HG02884 (cell line): ENCODE measurements around the gene GALNT6.
"Not testable (repeated sequence)": the region's sequence is repeated elsewhere in the genome, so short reads cannot be mapped to it uniquely, and the experiment has no call there.

ENCODE experiments used
- ATAC-seq: cut with Tn5 transposase; IDR thresholded peaks from one replicate; pipeline ENCODE4 v1.9.1; 2021; ENCODE audit warnings: mild to moderate bottlenecking, moderate library complexity; ENCODE audit not compliant: unreplicated experiment

Gene GALNT6

DNA sequence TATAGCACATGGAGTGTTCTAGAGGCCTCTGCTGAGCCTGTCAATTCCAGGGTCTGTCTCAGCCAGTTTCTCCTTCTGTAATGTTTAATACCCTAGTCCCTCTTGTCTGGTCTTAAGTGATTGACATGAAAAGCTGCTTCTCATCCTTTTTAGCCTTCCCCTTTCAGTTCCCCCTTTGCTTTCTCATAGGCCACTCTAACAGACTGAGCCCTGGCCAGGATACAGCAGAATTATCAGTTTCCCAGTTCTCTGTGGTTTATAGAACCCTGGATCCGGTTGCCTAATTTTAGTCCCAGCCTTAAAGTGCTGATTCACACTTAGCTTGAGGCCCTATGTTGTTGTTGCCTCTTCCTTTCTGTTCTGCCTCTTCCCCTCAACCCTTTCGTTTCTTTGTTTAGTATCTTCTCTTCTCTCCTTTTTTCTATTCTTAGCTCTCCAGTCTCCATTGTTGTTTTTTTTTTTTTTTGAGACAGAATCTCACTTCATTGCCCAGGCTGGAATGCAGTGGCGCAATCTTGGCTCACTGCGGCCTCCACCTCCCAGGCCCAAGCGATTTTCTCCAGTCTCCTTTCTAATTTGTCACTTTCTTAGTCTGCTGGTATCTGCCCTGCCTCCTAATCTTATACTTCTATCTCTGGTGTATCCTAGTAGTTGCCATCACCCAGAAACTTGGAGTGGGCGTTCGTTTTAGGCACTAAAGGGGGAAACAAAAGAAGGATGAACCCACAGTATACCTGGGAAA is 64.3 kb downstream of the GALNT6 start:
- ATAC-seq: no peak

DNA sequence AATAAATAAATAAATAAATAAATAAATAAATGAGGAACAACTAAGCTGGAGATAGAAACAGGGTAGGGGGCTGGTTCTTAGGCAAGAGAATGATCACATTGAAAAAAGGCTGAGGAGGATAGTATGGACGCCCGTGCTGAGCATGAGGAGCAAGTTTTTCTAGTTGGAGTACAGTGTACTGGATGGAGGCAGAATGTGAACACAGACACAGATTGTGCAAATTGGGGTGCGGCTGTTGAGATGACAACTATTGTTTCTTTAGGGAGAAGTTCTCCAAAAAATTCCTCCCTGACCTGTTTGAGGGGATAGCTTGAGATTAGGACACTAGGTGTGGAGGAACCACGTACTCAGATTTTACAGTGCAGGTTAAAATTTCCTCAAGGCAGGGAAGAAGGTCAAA is 66.3 kb downstream of the GALNT6 start:
- ATAC-seq: no peak

DNA sequence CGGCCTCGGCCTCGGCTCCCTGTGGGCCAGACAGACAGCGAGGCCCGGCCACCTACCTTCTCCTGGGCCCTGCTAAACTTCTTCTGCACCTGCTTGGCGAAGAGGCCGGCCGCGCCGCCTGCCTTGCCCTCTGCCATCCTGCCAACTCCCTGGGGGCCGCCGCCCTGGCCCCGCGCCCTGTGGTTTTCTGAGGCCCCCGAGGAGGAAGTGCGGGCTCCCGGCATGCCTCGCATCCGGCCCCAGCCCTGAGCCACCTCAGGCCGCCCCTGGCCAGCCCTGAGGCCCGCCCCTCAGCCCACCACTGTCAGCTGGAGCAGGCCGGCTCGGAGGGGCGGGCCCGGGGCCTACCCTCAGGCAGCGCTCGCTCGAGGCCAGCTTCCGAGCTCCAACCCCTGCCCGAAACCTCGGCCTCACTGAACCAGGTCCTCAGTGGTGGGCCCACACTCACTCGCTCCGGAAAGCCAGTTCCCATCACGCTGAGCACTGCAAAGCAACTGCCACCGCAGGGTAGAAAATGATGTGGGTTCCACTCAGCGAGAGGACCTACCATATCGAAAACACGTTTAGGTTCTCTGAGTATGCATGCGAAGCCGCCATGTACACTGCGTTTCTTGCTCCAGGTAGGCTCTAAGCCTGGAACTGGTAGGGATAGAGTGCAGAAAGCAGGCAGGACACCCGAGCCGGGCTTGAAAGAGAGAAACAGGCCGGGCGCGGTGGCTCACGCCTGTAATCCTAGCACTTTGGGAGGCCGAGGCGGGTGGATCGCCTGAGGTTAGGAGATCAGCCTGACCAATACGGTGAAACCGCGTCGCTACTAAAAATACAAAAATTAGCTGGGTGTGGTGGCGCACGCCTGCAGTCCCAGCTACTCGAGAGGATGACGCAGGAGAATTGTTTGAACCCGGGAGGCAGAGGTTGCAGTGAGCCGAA is 67.0 kb downstream of the GALNT6 start, which contains the start of gene BIN2:
BIN2 (minus strand) TSS at position 209 of the 930 bp plus-strand sequence; CDS start at position 137, 72 bp downstream.
- ATAC-seq: no peak

DNA sequence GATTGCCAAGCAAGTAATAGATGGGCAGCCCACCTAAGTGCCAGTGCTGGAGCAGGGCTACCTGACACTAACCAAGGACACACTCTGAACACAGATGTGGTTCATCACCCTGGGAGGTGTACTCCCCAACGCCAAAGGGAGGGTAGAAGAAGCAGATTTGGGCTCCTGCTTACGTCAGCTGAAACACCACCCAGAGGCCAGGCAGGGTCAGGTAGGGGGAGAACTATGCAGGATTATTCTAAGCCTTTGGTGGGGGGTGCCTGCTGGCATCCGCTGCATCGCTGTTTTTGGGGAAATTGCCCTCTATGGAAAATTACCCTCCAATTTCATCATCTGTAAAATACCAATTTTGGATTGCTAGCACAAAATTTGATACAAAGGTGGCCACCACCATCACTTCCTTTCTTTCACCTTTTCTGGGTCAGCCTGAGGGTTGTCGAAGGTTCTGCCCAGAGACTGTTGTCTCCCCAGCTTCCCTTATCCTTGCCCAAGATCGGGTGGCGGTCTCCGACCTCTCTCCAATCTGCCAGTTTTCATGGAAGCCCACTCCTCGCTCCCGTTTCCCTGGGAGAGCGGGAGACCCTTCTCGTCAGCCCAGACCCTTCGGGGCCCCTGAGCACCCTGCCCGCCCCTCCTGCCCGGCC is 67.8 kb downstream of the GALNT6 start:
- no peak for ATAC-seq

DNA sequence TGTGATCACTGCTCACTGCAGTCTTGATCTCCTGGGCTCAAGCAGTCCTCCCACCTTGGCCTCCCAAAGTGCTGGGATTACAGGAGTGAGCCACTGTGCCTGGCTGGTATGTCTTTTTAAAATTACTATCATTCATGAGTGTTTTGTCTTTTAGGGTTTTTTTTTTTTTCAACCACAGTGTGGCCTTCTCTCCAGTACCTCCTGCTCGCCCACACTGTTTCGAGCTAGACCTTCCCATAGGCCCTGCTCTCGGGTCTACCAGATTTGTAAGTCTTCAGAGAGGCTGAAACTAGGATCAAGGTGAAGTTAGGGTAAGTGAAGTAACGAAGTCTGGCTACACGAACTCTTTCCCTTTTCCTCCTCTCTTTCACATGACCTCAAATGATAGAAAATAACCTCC is 68.8 kb downstream of the GALNT6 start:
- no peak for ATAC-seq

DNA sequence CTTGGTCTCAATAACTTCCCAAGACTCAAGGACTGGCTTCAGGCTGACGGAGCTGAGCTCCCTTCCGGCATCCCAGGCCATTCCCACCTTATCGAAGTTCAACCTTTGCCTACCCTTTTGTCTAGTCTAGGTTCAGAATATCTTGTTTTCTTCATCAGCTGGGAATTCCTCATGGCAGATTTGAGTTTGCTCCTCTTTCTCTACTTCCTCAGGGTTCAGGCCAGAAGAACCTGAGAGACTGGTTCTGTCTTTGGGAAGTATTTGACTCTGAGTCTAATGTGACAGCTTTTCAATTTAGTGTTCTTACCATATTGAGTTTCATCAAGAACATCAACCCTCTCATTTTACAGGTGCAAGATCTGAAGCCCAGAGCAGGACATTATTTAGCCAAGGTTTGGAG is 69.3 kb downstream of the GALNT6 start:
- ATAC-seq: no peak

DNA sequence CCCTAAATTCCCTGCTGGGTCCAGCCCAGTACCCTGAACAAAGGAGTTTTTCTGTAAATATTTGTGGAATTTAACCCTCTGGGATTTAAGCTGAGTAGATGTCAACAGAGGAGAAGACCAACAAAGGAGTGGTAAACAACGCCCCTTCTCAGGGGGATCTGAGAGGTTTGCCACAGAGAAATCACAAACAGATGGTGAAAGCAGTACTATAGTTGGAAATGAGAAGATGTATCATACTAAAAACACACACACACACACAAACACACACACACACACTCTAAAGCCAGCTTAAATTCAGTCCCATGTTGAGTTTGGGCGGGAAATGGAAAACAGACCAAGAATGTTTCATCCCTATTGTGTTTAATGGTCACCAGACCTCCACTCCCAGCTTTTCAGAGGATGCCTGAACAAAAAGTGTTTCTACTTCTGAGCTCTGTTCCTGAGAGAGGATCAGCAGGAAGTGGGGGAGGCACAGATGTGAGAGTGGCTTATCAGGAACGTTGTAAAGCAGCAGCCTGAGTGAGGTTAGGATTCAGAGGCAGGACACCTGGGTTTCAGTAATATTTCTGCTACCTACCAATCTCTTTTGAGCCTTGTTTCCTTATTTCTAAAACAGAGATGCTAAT is 70.4 kb downstream of the GALNT6 start:
- no peak for ATAC-seq

DNA sequence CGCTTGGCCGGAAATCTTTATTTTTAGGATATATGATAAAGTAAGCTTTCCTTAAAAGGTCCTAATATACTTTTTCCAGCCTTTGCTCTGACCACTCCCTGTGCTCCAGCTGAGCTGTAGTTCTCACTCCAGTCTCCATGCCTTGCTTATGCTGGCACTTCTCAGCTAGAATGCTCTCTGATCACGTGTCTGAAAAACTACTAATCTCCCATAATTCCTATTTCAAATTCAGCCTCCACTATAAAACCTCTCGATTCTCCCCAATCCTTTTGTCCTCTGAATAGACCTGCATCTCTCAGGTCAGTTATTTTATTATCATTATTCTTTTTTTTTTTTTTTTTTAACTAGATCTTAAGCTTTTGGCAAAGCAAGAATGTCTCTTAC is 70.9 kb downstream of the GALNT6 start:
- ATAC-seq: no peak

DNA sequence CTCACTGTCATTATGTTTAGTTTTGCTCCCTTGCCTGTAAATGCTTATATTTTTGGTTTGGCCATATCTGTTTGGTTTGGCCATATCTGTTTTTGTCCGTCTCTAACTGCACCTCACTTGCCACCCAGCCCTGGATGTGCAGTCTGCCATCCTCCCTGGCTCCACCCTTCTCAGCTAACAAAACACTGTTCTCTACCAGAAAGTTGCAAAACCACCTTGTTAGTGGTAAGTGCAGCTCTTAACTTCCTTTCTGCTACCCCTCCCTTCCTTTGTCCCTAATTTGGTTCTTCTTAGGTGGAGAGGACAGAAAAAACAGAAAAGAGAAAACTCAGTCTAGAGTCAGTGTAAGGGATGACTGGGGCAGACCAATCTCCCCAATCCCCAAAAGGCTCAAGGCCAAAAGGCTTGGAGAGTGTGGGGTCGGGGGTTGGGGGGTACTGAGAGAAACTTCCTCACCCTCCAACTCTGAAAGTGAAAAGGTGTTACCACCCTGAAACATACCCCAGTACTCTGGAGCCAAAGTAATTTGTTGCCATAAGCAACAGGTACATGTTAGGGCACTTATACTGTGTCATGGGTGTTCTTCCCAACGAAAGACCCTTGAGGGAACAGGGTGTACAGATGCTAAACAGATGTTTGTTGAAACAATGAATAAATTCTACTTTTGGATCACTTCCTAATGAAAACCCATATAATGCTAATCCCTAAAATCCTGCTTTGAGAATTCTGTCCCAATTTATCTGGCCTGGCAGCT is 72.2 kb downstream of the GALNT6 start:
- ATAC-seq: no peak

DNA sequence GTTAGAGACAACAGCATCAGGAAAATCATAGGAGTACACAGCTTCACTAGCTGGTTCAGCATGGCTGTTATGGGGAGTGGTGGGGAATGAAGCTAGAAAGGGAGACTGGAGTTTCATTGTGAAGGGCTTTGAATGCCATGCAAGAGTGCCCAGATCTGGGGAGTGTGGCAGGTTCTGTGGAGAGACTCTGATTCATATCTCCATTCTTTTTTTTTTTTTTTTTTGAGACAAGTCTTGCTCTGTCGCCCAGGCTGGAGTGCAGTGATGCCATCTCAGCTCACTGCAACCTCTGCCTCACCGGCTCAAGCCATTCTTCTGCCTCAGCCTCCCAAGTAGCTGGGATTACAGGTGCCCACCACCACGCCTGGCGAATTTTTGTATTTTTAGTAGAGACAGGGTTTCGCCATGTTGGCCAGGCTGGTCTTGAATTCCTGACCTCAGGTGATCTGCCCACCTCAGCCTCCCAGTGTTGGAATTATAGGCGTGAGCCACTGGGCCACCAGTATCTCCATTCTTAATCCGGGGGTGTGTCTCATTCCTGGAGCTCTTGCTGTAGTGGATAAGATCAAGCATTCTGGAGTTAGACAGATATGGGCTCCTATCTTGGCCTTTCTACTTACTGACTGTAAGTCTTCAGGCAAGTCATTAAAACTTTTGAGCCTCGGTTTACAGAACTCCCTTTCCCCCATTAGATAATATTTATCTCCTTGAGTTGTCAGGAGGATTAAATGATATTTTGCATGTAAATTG is 73.0 kb downstream of the GALNT6 start:
- ATAC-seq: not testable (repeated sequence)

DNA sequence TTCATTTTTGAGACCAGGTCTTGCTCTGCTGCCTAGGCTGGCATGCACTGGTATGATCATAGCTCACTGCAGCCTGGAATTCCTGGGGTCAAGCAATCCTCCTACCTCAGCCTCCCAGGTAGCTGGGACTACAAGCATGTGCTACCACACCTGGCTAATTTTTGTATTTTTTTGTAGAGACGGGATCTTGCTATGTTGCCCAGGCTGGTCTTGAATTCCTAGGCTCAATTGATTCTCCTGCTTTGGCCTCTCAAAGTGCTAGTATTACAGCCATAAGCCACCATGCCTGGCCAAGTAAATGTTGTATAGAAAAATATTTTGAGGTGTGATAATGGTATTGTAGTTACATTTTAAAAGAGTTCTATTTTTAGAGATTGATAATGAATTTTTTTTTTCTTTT is 79.8 kb downstream of the GALNT6 start:
- ATAC-seq: no peak

DNA sequence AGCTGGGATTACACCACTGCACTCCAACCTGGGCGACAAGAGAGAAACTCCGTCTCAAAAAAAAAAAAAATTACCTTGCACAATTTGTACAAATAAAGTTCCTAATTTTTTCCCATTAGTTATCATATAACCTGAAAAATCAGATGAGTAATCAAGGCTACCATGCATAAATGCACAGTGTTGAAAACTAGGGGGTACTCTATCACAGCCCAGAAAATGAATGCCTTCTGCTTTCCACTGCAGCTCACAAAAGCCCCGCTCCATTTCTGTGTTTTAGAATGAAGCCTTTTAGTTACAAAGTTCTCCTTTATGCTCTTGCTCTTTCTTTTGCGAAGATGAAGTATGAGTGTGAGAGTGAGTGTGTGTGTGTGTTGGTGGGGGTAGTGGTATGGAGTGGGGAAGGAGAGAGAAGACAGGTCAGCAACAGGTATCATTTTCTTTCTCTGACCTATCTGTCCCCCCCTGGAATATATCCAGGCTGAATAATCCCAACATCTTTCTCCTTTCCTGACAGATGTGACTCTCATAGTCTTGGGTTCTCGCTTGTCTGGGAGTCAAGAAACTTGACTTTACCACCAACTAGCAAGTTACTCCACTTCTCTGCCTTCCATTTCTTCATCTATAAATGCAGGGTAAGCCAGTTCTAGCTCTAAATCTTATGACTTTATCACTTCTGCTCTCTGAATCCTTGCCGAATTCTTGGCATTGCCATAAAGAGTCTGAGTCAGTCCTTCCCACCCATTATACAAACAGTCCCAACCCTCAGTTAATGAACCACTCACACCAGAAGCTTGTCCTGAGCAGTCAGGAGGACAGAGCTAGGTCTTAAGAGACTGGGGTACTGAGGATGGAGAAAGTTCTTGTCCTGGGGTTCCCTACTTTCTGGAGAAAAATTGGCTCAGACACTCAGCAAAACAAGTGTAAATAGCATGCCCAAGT is 83.3 kb downstream of the GALNT6 start:
- ATAC-seq: no peak

DNA sequence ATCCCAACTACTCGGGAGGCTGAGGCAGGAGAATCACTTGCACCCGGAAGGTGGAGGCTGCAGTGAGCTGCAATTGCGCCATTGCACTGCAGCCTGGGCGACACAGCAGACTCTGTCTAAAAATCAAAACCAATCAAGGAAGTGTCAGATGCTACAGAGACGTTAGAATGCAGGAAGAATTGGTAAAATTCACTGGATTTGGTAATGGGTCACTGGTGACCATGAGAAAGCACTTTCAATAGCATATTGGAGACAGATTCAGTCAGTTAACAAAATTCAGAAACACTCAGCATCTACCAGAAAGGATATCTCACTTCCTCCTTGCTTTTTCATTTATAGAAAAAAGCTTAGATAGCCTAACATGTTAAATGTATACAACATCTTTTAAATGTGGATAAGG is 84.7 kb downstream of the GALNT6 start:
- no peak for ATAC-seq
